Esophagus muscularis mucosa (tissue), 4 donors: ENCODE results near the gene PKD2L2. TPM values are rescaled to one million over a fixed set of nuclear protein-coding genes. Genes with fewer than 3 reads are reported as not detected.
A peak's percentile ranks its signal among the peaks of the same experiment; 100 is the strongest.

Source experiments
- DNase-seq: peaks from one replicate; pipeline ENCODE4 v3.0.0-alpha.2; 2017; ENCODE audit errors: extremely low spot score
- H3K27ac ChIP-seq, 4 donors: fragments of 200-600 bp; sonication (generic); replicated peaks in 1 of 4; 1 replicate in 3 of 4; 2 replicates in 1 of 4; pipeline ENCODE4 v1.5.1; 2016 to 2019; ENCODE audit warnings: mild to moderate bottlenecking in 1 of 4
- H3K27me3 ChIP-seq, 4 donors: fragments of 200-600 bp; sonication (generic); one replicate each; pipeline versions ENCODE4 v1.5.1 to v1.6.0; 2016 to 2019
- H3K36me3 ChIP-seq, 4 donors: fragments of 200-600 bp; sonication (generic); one replicate each; pipeline ENCODE4 v1.5.1; 2016 to 2019
- H3K4me1 ChIP-seq, 4 donors: fragments of 200-600 bp; sonication (generic); one replicate each; pipeline ENCODE4 v1.5.1; 2016 to 2019
- H3K4me3 ChIP-seq, 4 donors: fragments of 200-600 bp; sonication (generic); 1 replicate in 2 of 4; 2 replicates in 2 of 4; pipeline ENCODE4 v1.5.1; 2016 to 2019; ENCODE audit warnings: mild to moderate bottlenecking in 4 of 4, moderate library complexity in 1 of 4
- H3K9me3 ChIP-seq, 4 donors: fragments of 200-600 bp; sonication (generic); 1 replicate in 3 of 4; 2 replicates in 1 of 4; pipeline ENCODE4 v1.5.1; 2016 to 2019
- EP300 ChIP-seq: sonication (generic); formaldehyde crosslinking; IDR thresholded peaks from one replicate; pipeline ENCODE4 v1.6.1; 2017; ENCODE audit warnings: antibody characterized with exemption
- POLR2A ChIP-seq: fragments of 450-650 bp; IDR thresholded peaks from one replicate; pipeline ENCODE4 v1.6.1; 2017; ENCODE audit warnings: antibody characterized with exemption, moderate library complexity, mild to moderate bottlenecking, low read depth
- POLR2AphosphoS5 ChIP-seq, 2 donors: sonication (generic); formaldehyde crosslinking; IDR thresholded peaks; one replicate each; pipeline ENCODE4 v1.6.1; 2017; ENCODE audit warnings: antibody characterized with exemption in 2 of 2
- WGBS: methylation state at CpG from one replicate; pipeline ENCODE4 v1.1.5; 2018; 5-methylcytosine and 5-hydroxymethylcytosine counted together
- intact Hi-C: fragments of 100-400 bp; cut with DNase I; formaldehyde crosslinking; loops from one replicate; pipeline ENCODE4 v1.15.1; 2023
- total RNA-seq, 4 donors: library from RNA; depleted of rRNA; stranded (reverse); fragments of >200 nt; gene quantifications; one replicate each; pipeline versions ENCODE4 v1.1.0 to v1.2.1, GENCODE V29; 2016
- TF ChIP-seq, protein P1 (sequence below), 3 experiments: fragments of 200-600 bp in 2 of 3; fragments of 450-650 bp in 1 of 3; sonication (generic) in 2 of 3; IDR thresholded peaks; one replicate each; pipeline ENCODE4 v1.5.1; 2017 to 2019; ENCODE audit warnings: antibody characterized with exemption in 3 of 3, mild to moderate bottlenecking in 2 of 3, moderate library complexity in 1 of 3

Gene PKD2L2
- total RNA-seq, 4 donors from 2014 or later: 0.39 TPM; not detected in 3

DNA sequence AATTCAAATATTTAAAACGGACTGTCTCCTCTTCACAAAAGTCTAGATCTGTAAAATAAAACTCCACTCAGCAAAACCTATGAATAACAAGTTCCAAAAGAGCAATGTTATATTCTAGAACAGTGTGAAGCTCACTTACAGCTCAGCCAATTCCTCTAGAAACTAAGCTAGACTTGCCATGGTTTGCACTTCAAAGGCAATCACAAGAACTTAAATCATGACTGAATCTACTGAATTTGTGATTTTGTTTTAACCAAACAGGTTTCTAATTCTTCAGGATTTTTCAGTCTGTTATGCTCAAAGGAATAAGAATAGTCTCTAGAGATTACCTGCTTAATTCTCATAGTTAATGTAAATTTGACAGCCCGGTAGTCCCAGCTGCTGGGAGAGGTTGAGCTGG is 1.4 kb upstream of the PKD2L2 start:
- 79% methylated on average over 2 of the region's 2 CpGs for WGBS
- TF ChIP-seq, protein P1, sequence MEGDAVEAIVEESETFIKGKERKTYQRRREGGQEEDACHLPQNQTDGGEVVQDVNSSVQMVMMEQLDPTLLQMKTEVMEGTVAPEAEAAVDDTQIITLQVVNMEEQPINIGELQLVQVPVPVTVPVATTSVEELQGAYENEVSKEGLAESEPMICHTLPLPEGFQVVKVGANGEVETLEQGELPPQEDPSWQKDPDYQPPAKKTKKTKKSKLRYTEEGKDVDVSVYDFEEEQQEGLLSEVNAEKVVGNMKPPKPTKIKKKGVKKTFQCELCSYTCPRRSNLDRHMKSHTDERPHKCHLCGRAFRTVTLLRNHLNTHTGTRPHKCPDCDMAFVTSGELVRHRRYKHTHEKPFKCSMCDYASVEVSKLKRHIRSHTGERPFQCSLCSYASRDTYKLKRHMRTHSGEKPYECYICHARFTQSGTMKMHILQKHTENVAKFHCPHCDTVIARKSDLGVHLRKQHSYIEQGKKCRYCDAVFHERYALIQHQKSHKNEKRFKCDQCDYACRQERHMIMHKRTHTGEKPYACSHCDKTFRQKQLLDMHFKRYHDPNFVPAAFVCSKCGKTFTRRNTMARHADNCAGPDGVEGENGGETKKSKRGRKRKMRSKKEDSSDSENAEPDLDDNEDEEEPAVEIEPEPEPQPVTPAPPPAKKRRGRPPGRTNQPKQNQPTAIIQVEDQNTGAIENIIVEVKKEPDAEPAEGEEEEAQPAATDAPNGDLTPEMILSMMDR (IDR thresholded peaks at IDR 0.05): no peak
- TF ChIP-seq POLR2AphosphoS5 (IDR thresholded peaks at IDR 0.05) (no peak), POLR2A (no peak), EP300 (no peak)
- peaks cover 8 to 20% (median 19%) of the 10 kb centered on the region in 4 donors for H3K4me1 ChIP-seq
- no peak overlapping the region for H3K4me3 ChIP-seq
- DNase-seq: no peak
- intact Hi-C loops: no loop called here
- peak overlapping the region in 3 of 4 donors; percentile 77 to 84 (median 81) for H3K27ac ChIP-seq
- no peaks in the 10 kb centered on the region for H3K9me3 ChIP-seq
- H3K27me3 ChIP-seq: no peaks in the 10 kb centered on the region
- H3K36me3 ChIP-seq: peaks cover 0 to 3% (median 0%) of the 10 kb centered on the region in 4 donors

DNA sequence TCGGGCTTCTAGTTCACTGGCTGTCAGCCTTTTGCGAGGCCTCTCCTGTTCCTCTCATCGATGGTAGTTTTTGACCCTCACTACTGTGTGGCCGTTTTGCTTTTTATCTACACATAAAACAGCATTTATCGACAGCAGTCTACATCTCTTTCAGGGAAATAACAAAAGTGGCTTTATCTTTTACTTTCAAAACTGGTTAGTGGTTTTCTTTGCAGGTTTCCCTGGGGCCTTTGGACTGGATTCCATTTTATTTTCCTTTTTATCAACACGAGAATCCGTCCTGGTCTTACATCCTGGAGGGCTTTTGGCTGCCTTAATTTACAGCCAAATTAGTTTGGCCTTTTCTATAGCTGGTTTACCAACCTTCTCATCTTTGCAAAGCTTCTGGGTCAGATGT is 793 bp upstream of the PKD2L2 start:
- H3K4me3 ChIP-seq: peak overlapping the region; percentile 50 to 64 (median 56)
- 66% methylated on average over 7 of the region's 7 CpGs for WGBS
- no peaks in the 10 kb centered on the region for H3K27me3 ChIP-seq
- peaks cover 10 to 20% (median 19%) of the 10 kb centered on the region in 4 donors for H3K4me1 ChIP-seq
- no peaks in the 10 kb centered on the region for H3K9me3 ChIP-seq
- intact Hi-C loops: no loop called here
- no peak for TF ChIP-seq POLR2A
- no peak for TF ChIP-seq POLR2AphosphoS5 (IDR thresholded peaks at IDR 0.05)
- no peak for TF ChIP-seq EP300
- TF ChIP-seq, protein P1 (IDR thresholded peaks at IDR 0.05): no peak
- peak overlapping the region; percentile 77 to 84 (median 80) for H3K27ac ChIP-seq
- peaks cover 0 to 3% (median 0%) of the 10 kb centered on the region in 4 donors for H3K36me3 ChIP-seq
- no peak for DNase-seq

DNA sequence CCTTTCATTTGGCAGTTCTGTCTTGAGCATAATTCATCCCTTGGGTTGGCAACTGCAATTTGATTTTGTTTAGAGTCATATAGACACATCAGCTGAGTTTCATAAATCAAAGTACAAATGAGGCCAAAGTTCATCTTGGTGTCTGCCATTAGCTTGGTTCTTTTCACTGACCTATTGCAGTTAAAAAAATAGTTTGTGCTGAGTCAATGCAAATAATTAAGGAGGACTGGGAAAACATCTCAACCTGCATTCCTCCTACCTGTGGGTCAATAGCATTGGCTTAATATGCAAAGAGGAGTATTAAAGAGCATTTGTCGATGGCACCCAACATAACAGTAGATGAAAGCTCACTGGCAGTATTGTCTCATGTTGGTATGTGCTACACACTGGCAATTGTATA is 1.6 kb downstream of the PKD2L2 start:
- TF ChIP-seq, protein P1 (IDR thresholded peaks at IDR 0.05): no peak
- TF ChIP-seq POLR2A (no peak), EP300 (no peak), POLR2AphosphoS5 (IDR thresholded peaks at IDR 0.05) (no peak)
- Histone ChIP-seq H3K4me3 (no peak overlapping the region), H3K27me3 (no peaks in the 10 kb centered on the region), H3K36me3 (no peaks in the 10 kb centered on the region), H3K9me3 (no peaks in the 10 kb centered on the region), H3K4me1 (peaks cover 14 to 20% (median 19%) of the 10 kb centered on the region in 4 donors), H3K27ac (no peak overlapping the region)
- WGBS: 73% methylated on average over 1 of the region's 1 CpG
- intact Hi-C loops: no loop called here
- no peak for DNase-seq

DNA sequence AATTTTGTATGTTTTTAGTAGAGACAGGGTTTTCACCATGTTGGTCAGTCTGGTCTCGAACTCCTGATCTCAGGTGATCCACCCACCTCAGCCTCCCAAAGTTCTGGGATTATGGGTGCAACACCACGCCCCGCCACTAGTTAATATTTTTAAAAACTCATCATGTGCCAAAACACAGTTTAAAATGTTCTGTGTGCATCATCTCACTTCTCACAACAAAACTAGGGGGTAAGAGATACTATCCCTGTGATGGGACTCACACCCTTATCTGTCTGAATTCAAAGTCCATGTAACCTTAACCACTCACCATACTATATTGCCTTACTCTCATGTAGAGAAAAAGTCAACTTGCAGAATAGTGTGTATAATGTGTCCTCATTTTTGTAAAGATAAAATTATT is 2.6 kb downstream of the PKD2L2 start:
- no peak overlapping the region for H3K27ac ChIP-seq
- no peaks in the 10 kb centered on the region for H3K27me3 ChIP-seq
- peaks cover 14 to 20% (median 19%) of the 10 kb centered on the region in 4 donors for H3K4me1 ChIP-seq
- H3K36me3 ChIP-seq: no peaks in the 10 kb centered on the region
- 86% methylated on average over 3 of the region's 3 CpGs for WGBS
- intact Hi-C loops: no loop called here
- H3K9me3 ChIP-seq: no peaks in the 10 kb centered on the region
- DNase-seq: no peak
- TF ChIP-seq, protein P1 (IDR thresholded peaks at IDR 0.05): peak in 1 of 3 experiments; percentile 20
- TF ChIP-seq EP300: no peak
- H3K4me3 ChIP-seq: no peak overlapping the region

DNA sequence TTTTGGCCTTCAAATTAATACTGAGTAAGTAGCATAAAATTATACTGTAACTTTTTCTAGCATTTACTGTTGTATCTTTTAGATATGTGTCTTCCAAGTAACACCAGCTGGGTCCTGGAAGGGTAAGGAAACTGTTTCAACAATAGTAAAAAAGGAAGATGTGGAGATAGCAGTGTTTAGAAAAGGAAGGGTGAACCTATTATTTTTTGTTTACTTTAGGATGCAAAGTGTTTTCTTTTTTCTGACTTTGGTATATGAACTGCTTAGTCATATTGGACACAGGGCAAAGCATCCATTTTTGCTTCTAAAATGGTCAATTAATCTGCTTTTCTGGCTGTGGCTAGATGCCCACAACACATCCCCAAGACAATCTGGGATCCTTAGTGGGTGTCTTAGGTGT is 5.3 kb downstream of the PKD2L2 start:
- TF ChIP-seq, protein P1 (IDR thresholded peaks at IDR 0.05): no peak
- TF ChIP-seq POLR2AphosphoS5 (IDR thresholded peaks at IDR 0.05) (no peak), EP300 (no peak), POLR2A (no peak)

More for the DNA sequence above, 5.3 kb downstream of the PKD2L2 start:
- peaks cover 2 to 10% (median 4%) of the 10 kb centered on the region in 4 donors for H3K4me1 ChIP-seq
- no peak overlapping the region for H3K4me3 ChIP-seq
- intact Hi-C loops: no loop called here
- H3K27me3 ChIP-seq: no peaks in the 10 kb centered on the region
- H3K27ac ChIP-seq: no peak overlapping the region
- H3K36me3 ChIP-seq: no peaks in the 10 kb centered on the region
- no peaks in the 10 kb centered on the region for H3K9me3 ChIP-seq
- no peak for DNase-seq
